GM19328 (cell line): ENCODE measurements around the gene CARMIL1.
"Not testable (repeated sequence)": the region's sequence is repeated elsewhere in the genome, so short reads cannot be mapped to it uniquely, and the experiment has no call there.

Source experiments
- ATAC-seq: cut with Tn5 transposase; IDR thresholded peaks from one replicate; pipeline ENCODE4 v1.9.1; 2021; ENCODE audit warnings: mild to moderate bottlenecking, moderate library complexity; ENCODE audit not compliant: unreplicated experiment

CARMIL1 gene

GRCh38 chr6:25275436-25275835 lies 3.7 kb upstream of the CARMIL1 start:
- ATAC-seq, result no peak

- no peak for ATAC-seq
Observed at GRCh38 chr6:25277386-25277785, 1.8 kb upstream of the CARMIL1 start.

GRCh38 chr6:25277857-25278256 lies 1.3 kb upstream of the CARMIL1 start:
- ATAC-seq, result no peak

- ATAC-seq, result peak; percentile 10
Observed at GRCh38 chr6:25278261-25278913, 787 bp upstream of the CARMIL1 start.

GRCh38 chr6:25279748-25280343 lies 672 bp downstream of the CARMIL1 start:
- ATAC-seq, result no peak

GRCh38 chr6:25280344-25281074 lies 1.3 kb downstream of the CARMIL1 start:
- ATAC-seq, result no peak

GRCh38 chr6:25286891-25287290 lies 7.7 kb downstream of the CARMIL1 start:
- no peak for ATAC-seq

GRCh38 chr6:25287941-25288340 lies 8.8 kb downstream of the CARMIL1 start:
- no peak for ATAC-seq

GRCh38 chr6:25288518-25288917 lies 9.3 kb downstream of the CARMIL1 start:
- ATAC-seq, result no peak

- ATAC-seq, result no peak
Observed at GRCh38 chr6:25290306-25291060, 11.3 kb downstream of the CARMIL1 start.

GRCh38 chr6:25292384-25292783 lies 13.2 kb downstream of the CARMIL1 start:
- ATAC-seq, result no peak

- no peak for ATAC-seq
Observed at GRCh38 chr6:25295651-25296050, 16.5 kb downstream of the CARMIL1 start.

GRCh38 chr6:25296217-25296905 lies 17.2 kb downstream of the CARMIL1 start:
- no peak for ATAC-seq

GRCh38 chr6:25297039-25297441 lies 17.9 kb downstream of the CARMIL1 start:
- no peak for ATAC-seq

- no peak for ATAC-seq
Observed at GRCh38 chr6:25297823-25298522, 18.8 kb downstream of the CARMIL1 start.

GRCh38 chr6:25298523-25298865 lies 19.3 kb downstream of the CARMIL1 start:
- not testable (repeated sequence) for ATAC-seq

- no peak for ATAC-seq
Observed at GRCh38 chr6:25301362-25301761, 22.2 kb downstream of the CARMIL1 start.

- no peak for ATAC-seq
Observed at GRCh38 chr6:25302151-25302550, 23.0 kb downstream of the CARMIL1 start.

- no peak for ATAC-seq
Observed at GRCh38 chr6:25302677-25303128, 23.5 kb downstream of the CARMIL1 start.

GRCh38 chr6:25303254-25303653 lies 24.1 kb downstream of the CARMIL1 start:
- no peak for ATAC-seq
